Thoracic aorta (tissue), 2 donors: ENCODE data around the gene KCNN3. TPM values are rescaled to one million over a fixed set of nuclear protein-coding genes. Genes with fewer than 3 reads are reported as not detected.

Experiments
- ATAC-seq: fragments of 150-250 bp; one replicate; pipeline ENCODE4 v1.8.0; 2017; ENCODE audit warnings: low read depth; ENCODE audit not compliant: insufficient number of reproducible peaks, low FRiP score
- DNase-seq: peaks from one replicate; pipeline ENCODE4 v3.0.0-alpha.2; 2020; ENCODE audit warnings: low spot score
- H3K27ac ChIP-seq, 2 donors: fragments of 200-600 bp; sonication (generic); 1 replicate in 1 of 2; 2 replicates in 1 of 2; pipeline ENCODE4 v1.5.1; 2016; ENCODE audit warnings: mild to moderate bottlenecking in 2 of 2, moderate library complexity in 2 of 2
- H3K27me3 ChIP-seq: fragments of 200-600 bp; sonication (generic); replicated peaks from 2 replicates; pipeline ENCODE4 v1.6.0; 2016; ENCODE audit warnings: mild to moderate bottlenecking; ENCODE audit not compliant: insufficient read depth
- H3K36me3 ChIP-seq: fragments of 200-600 bp; sonication (generic); one replicate; pipeline ENCODE4 v1.5.1; 2016
- H3K4me1 ChIP-seq, 2 donors: fragments of 200-600 bp; sonication (generic); 1 replicate in 1 of 2; 2 replicates in 1 of 2; pipeline versions ENCODE4 v1.5.1 to v1.6.0; 2016; ENCODE audit warnings: low read depth in 2 of 2, mild to moderate bottlenecking in 1 of 2; ENCODE audit not compliant: control insufficient read depth in 1 of 2
- H3K4me3 ChIP-seq: fragments of 200-600 bp; sonication (generic); 2 replicates; pipeline ENCODE4 v1.5.1; 2016; ENCODE audit warnings: mild to moderate bottlenecking
- H3K9me3 ChIP-seq: fragments of 200-600 bp; sonication (generic); 2 replicates; pipeline ENCODE4 v1.5.1; 2016
- CTCF ChIP-seq: fragments of 200-600 bp; sonication (generic); IDR thresholded peaks from one replicate; pipeline ENCODE4 v1.5.1; 2019; ENCODE audit warnings: antibody characterized with exemption
- total RNA-seq, 2 donors: library from RNA; depleted of rRNA; stranded (reverse); fragments of >200 nt; gene quantifications; one replicate each; pipeline versions ENCODE4 v1.1.0 to v1.2.3, GENCODE V29; 2016

Gene KCNN3
- total RNA-seq, 2 donors from 2014 or later, result 0.95 to 1.8 TPM

DNA sequence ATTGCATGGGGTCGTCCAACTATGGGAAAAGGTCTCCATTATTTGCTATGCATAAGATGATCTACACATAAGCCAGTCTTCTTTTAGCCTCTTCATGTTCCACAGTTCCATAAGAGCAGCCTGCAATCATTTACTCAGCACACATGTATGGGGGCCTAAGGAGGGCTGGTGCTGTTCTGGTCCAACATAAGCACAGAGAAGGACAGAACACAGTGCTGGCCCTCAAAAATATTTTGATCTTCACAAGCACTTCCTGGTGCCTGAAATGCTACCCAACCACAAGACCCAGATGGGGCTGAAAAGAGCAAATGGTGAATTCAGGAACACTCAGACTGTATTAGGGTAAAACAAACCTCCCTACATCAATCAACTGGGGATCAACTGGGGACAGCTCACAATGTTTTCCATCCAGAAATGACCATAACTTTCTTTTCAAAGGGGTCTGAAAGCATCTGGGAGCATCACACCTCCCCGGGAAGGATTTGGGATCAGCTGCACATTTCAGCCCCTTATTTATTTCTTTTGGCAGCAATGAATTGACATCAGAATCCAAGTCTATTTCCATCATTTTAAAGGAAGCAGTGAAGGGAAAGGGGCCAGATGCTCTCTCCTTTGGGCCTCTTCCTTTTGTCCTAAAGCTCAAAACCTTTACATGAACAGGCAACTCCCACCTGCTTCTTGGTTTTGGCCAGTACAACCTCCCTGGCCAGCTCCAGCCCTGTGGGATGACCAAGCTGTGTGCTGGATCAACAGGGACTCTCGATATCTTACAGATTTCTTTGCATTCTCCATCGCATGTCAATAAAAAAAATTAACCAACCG, 45.7 kb downstream of the KCNN3 start:
- H3K9me3 ChIP-seq, result no peaks in the 10 kb centered on the region
- no peaks in the 10 kb centered on the region for H3K36me3 ChIP-seq
- H3K27me3 ChIP-seq, result no peaks in the 10 kb centered on the region
- ATAC-seq, result no peak
- no peak for TF ChIP-seq CTCF
- H3K4me1 ChIP-seq, result no peaks in the 10 kb centered on the region
- H3K4me3 ChIP-seq, result no peak overlapping the region
- DNase-seq, result no peak
- no peak overlapping the region for H3K27ac ChIP-seq

DNA sequence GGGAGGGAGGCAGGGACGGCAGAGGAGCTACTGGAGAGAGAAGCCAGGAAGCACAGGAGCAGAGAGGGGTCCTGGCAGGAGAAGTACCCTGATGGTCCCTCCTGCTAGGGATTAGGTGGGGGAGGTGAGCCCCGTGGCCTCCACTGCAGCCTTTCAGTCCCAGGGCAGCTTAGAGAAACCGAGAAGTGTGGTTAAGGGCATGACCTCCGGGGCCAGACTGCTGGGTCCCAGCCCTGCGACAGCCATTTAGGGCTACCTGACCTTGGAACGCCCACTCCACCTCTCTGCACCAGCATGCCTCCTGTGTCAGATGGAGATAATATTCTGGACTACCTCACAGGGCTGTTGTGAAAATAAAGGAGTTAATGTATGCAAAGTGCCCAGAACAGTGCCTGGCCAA, 47.4 kb downstream of the KCNN3 start:
- no peak overlapping the region for H3K27ac ChIP-seq
- no peaks in the 10 kb centered on the region for H3K4me1 ChIP-seq
- H3K4me3 ChIP-seq, result no peak overlapping the region
- ATAC-seq, result no peak
- no peak for DNase-seq
- no peaks in the 10 kb centered on the region for H3K9me3 ChIP-seq
- no peak for TF ChIP-seq CTCF
- no peaks in the 10 kb centered on the region for H3K36me3 ChIP-seq
- no peaks in the 10 kb centered on the region for H3K27me3 ChIP-seq

- ATAC-seq, result no peak
- Histone ChIP-seq H3K9me3 (no peaks in the 10 kb centered on the region), H3K4me1 (no peaks in the 10 kb centered on the region), H3K36me3 (no peaks in the 10 kb centered on the region), H3K27me3 (no peaks in the 10 kb centered on the region), H3K27ac (no peak overlapping the region), H3K4me3 (no peak overlapping the region)
- TF ChIP-seq CTCF, result no peak
- DNase-seq, result no peak
Measured at GRCh38 chr1:154822233-154822632, 47.8 kb downstream of the KCNN3 start.

DNA sequence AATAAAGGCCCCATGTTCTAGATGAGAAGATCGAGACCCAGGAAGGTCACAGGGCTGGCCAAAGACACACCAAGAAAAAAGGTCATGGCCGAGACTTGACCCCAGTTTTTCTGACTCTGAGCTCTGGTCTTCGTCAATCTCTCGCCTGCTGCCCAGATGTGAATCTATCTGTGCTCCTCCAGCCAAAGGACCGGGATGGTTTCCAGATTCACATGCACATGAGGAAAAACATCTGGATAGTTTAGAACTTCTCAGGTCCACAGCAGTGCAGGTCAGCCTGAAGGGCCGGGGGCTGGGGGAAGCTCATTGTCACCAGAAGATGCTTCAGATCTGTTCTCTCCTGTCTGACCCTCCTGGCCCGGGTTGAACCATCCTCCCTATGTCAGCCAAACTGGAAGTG, 49.0 kb downstream of the KCNN3 start:
- Histone ChIP-seq H3K27ac (no peak overlapping the region), H3K36me3 (no peaks in the 10 kb centered on the region), H3K27me3 (no peaks in the 10 kb centered on the region), H3K4me1 (no peaks in the 10 kb centered on the region), H3K9me3 (no peaks in the 10 kb centered on the region), H3K4me3 (no peak overlapping the region)
- ATAC-seq, result no peak
- no peak for TF ChIP-seq CTCF
- DNase-seq, result no peak

- no peaks in the 10 kb centered on the region for H3K4me1 ChIP-seq
- ATAC-seq (no peak), DNase-seq (no peak)
- no peaks in the 10 kb centered on the region for H3K9me3 ChIP-seq
- no peaks in the 10 kb centered on the region for H3K36me3 ChIP-seq
- no peak overlapping the region for H3K4me3 ChIP-seq
- H3K27ac ChIP-seq, result no peak overlapping the region
- TF ChIP-seq CTCF, result no peak
- H3K27me3 ChIP-seq, result no peaks in the 10 kb centered on the region
Measured at GRCh38 chr1:154820646-154821045, 49.4 kb downstream of the KCNN3 start.
